Ectodermal cell (in vitro differentiated cells): ENCODE results near the gene MAPK13.
"Not testable (repeated sequence)": the region's sequence is repeated elsewhere in the genome, so short reads cannot be mapped to it uniquely, and the experiment has no call there.

ENCODE experiments used
- H3K27ac ChIP-seq: 2 replicates; pipeline ENCODE4 v1.7.0; 2013; ENCODE audit warnings: mild to moderate bottlenecking, low read depth, low read length; ENCODE audit not compliant: insufficient read depth, poor library complexity, severe bottlenecking
- H3K27me3 ChIP-seq: 2 replicates; pipeline ENCODE4 v1.7.0; 2013; ENCODE audit warnings: mild to moderate bottlenecking, low read length; ENCODE audit not compliant: insufficient read depth, control insufficient read depth, poor library complexity, severe bottlenecking
- H3K36me3 ChIP-seq: one replicate; pipeline ENCODE4 v1.7.0; 2013; ENCODE audit warnings: low read length; ENCODE audit not compliant: control insufficient read depth, insufficient read depth
- H3K4me1 ChIP-seq: one replicate; pipeline ENCODE4 v1.7.0; 2013; ENCODE audit warnings: low read length; ENCODE audit not compliant: control insufficient read depth, insufficient read depth
- H3K4me3 ChIP-seq: 2 replicates; pipeline ENCODE4 v1.7.0; 2013; ENCODE audit warnings: low read depth, low read length, control low read depth; ENCODE audit not compliant: insufficient read depth
- H3K9me3 ChIP-seq: 2 replicates; pipeline ENCODE4 v1.7.0; 2013; ENCODE audit warnings: mild to moderate bottlenecking, low read length, moderate library complexity; ENCODE audit not compliant: control insufficient read depth
- WGBS, 2 experiments: methylation state at CpG; one replicate each; pipeline ENCODE4 v1.1.7; 2013; ENCODE audit warnings: missing lambda C conversion rate in 2 of 2; 5-methylcytosine and 5-hydroxymethylcytosine counted together

Gene MAPK13

GRCh38 chr6:36120979-36121786 is 9.1 kb upstream of the MAPK13 start:
- Histone ChIP-seq H3K9me3 (no peaks in the 10 kb centered on the region), H3K4me3 (no peak overlapping the region), H3K27me3 (no peaks in the 10 kb centered on the region), H3K36me3 (no peaks in the 10 kb centered on the region), H3K4me1 (peaks cover 9% of the 10 kb centered on the region), H3K27ac (no peak overlapping the region)
- 57 to 59% methylated on average over 13 of the region's 13 CpGs for WGBS, 2 experiments

- Histone ChIP-seq H3K4me1 (peaks cover 9% of the 10 kb centered on the region), H3K27ac (no peak overlapping the region), H3K27me3 (no peaks in the 10 kb centered on the region), H3K36me3 (no peaks in the 10 kb centered on the region), H3K9me3 (no peaks in the 10 kb centered on the region), H3K4me3 (no peak overlapping the region)
- WGBS, 2 experiments, result 94% methylated on average over 4 of the region's 4 CpGs
These were observed 8.4 kb upstream of the MAPK13 start for GRCh38 chr6:36121787-36122494.

- Histone ChIP-seq H3K36me3 (no peaks in the 10 kb centered on the region), H3K27ac (no peak overlapping the region), H3K27me3 (no peaks in the 10 kb centered on the region), H3K4me3 (no peak overlapping the region), H3K4me1 (peaks cover 9% of the 10 kb centered on the region), H3K9me3 (no peaks in the 10 kb centered on the region)
- WGBS, 2 experiments, result 92 to 93% methylated on average over 11 of the region's 11 CpGs
These were observed 7.6 kb upstream of the MAPK13 start for GRCh38 chr6:36122495-36123269.

- Histone ChIP-seq H3K9me3 (no peaks in the 10 kb centered on the region), H3K4me3 (no peak overlapping the region), H3K36me3 (no peaks in the 10 kb centered on the region), H3K27me3 (peaks cover 1% of the 10 kb centered on the region), H3K27ac (no peak overlapping the region), H3K4me1 (peaks cover 9% of the 10 kb centered on the region)
- 49 to 60% methylated on average over 9 to 10 of the region's 10 CpGs for WGBS, 2 experiments
These were observed 6.8 kb upstream of the MAPK13 start for GRCh38 chr6:36123270-36124139.

GRCh38 chr6:36124346-36124745 is 6.0 kb upstream of the MAPK13 start:
- not testable (repeated sequence) for H3K4me3 ChIP-seq, H3K27me3 ChIP-seq, H3K9me3 ChIP-seq, H3K36me3 ChIP-seq, H3K4me1 ChIP-seq, H3K27ac ChIP-seq
- WGBS, 2 experiments, result 89 to 95% methylated on average over 8 of the region's 8 CpGs

- Histone ChIP-seq H3K27me3 (peaks cover 15% of the 10 kb centered on the region), H3K9me3 (no peaks in the 10 kb centered on the region)
- WGBS, 2 experiments, result 89 to 92% methylated on average over 3 of the region's 3 CpGs
These were observed 5.4 kb upstream of the MAPK13 start for GRCh38 chr6:36124881-36125280.

GRCh38 chr6:36125575-36125974 is 4.7 kb upstream of the MAPK13 start:
- Histone ChIP-seq H3K4me1 (peaks cover 9% of the 10 kb centered on the region), H3K27me3 (peaks cover 22% of the 10 kb centered on the region), H3K4me3 (no peak overlapping the region), H3K36me3 (no peaks in the 10 kb centered on the region), H3K9me3 (no peaks in the 10 kb centered on the region), H3K27ac (no peak overlapping the region)
- 92 to 94% methylated on average over 8 of the region's 8 CpGs for WGBS, 2 experiments

More at GRCh38 chr6:36124881-36125280, 5.4 kb upstream of the MAPK13 start:
- Histone ChIP-seq H3K4me1 (peaks cover 9% of the 10 kb centered on the region), H3K27ac (no peak overlapping the region), H3K4me3 (no peak overlapping the region), H3K36me3 (no peaks in the 10 kb centered on the region)

GRCh38 chr6:36126121-36126520 is 4.2 kb upstream of the MAPK13 start:
- Histone ChIP-seq H3K9me3 (no peaks in the 10 kb centered on the region), H3K27me3 (peaks cover 27% of the 10 kb centered on the region), H3K36me3 (no peaks in the 10 kb centered on the region), H3K4me1 (peaks cover 7% of the 10 kb centered on the region), H3K27ac (no peak overlapping the region), H3K4me3 (no peak overlapping the region)
- WGBS, 2 experiments, result 84 to 94% methylated on average over 2 of the region's 2 CpGs

GRCh38 chr6:36126553-36127458 is 3.5 kb upstream of the MAPK13 start:
- no peak overlapping the region for H3K27ac ChIP-seq
- 89 to 91% methylated on average over 9 to 10 of the region's 10 CpGs for whole genome bisulfite sequencing, 2 experiments

More at GRCh38 chr6:36126553-36127458, 3.5 kb upstream of the MAPK13 start:
- H3K4me1 ChIP-seq, result peaks cover 8% of the 10 kb centered on the region
- H3K9me3 ChIP-seq, result no peaks in the 10 kb centered on the region
- H3K4me3 ChIP-seq, result no peak overlapping the region
- H3K36me3 ChIP-seq, result no peaks in the 10 kb centered on the region
- peaks cover 34% of the 10 kb centered on the region for H3K27me3 ChIP-seq
